Measurements from ENCODE around the gene SRPX.

GRCh38 chrX:38206036-38206435 is 14.6 kb downstream of the SRPX start:
- no peak for TF ChIP-seq POLR2A (IDR thresholded peaks at IDR 0.05; ENCODE audit: low read length)
- TF ChIP-seq GATA1 (IDR thresholded peaks at IDR 0.05; ENCODE audit: low read depth, low read length) = no peak
